IPS-NIHi7 (cell line): ENCODE data around the gene ZFAND2B.
"Not testable (repeated sequence)": the region's sequence is repeated elsewhere in the genome, so short reads cannot be mapped to it uniquely, and the experiment has no call there.

Experiments
- DNase-seq: peaks from one replicate; pipeline ENCODE4 v3.0.0; 2012; ENCODE audit warnings: mixed read lengths; ENCODE audit errors: extremely low spot score

Gene ZFAND2B

GRCh38 chr2:219250049-219250781, 43.6 kb downstream of the ZFAND2B start:
- no peak for DNase-seq

GRCh38 chr2:219251656-219252055, 45.1 kb downstream of the ZFAND2B start:
- DNase-seq = no peak

GRCh38 chr2:219252084-219252483, 45.5 kb downstream of the ZFAND2B start:
- no peak for DNase-seq

GRCh38 chr2:219252570-219252899, 46.0 kb downstream of the ZFAND2B start:
- DNase-seq = no peak

GRCh38 chr2:219252900-219253752, 46.5 kb downstream of the ZFAND2B start, which contains the start of gene TUBA4B:
TSS of gene TUBA4B (plus strand) at chr2:219253243. CDS start at chr2:219253408, 165 bp downstream.
- DNase-seq = peak; percentile 41

- DNase-seq = peak; percentile 96
Measured at GRCh38 chr2:219253753-219254589, 47.4 kb downstream of the ZFAND2B start, which contains the start of gene TUBA4A. TSS of gene TUBA4A (minus strand) at chr2:219253918. CDS start at chr2:219253858, 60 bp downstream.

GRCh38 chr2:219254590-219255201, 48.1 kb downstream of the ZFAND2B start:
- DNase-seq = no peak

GRCh38 chr2:219258942-219259341, 52.4 kb downstream of the ZFAND2B start:
- not testable (repeated sequence) for DNase-seq
